Measurements from ENCODE around the gene DCPS. TPM values are rescaled to one million over a fixed set of nuclear protein-coding genes. Genes with fewer than 3 reads are reported as not detected.
"Not testable (repeated sequence)": the region's sequence is repeated elsewhere in the genome, so short reads cannot be mapped to it uniquely, and the experiment has no call there.

Gene DCPS
- total RNA-seq, 2 experiments from 2014 or later: 21.8 to 22.5 TPM

DNA sequence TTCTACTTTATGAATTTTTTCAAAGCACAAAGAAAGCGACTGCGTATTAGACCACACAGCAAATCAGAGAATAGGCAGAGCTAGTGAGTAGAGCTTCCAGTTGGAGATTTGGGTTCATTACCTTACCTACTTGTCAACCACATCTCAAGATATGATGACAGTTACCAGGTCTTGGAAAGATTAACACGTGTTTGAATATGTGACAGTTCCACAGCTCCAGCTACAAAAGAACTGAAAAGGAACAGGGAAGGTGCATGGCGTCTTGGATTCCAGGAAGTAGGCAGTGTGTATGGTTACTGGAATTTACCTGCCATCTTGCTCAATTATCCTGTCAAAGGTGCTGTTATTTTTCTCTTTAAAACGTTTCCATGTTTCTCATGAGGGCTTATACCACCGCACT is 15.6 kb upstream of the DCPS start:
- ChIA-PET CTCF (interaction anchor here (0.7 kb wide), 1 partner anchor 22 kb away, joined by 3 read pairs; no protein-coding TSS in a partner anchor), POLR2A (no interaction called here)
- DNase-seq (no peak), ATAC-seq (no peak)
- Mint-ChIP-seq H3K27me3 (ENCODE audit: low read depth) (no peaks in the 10 kb centered on the region), H3K4me3 (no peak overlapping the region), H3K4me1 (ENCODE audit: low read depth) (peaks cover 21% of the 10 kb centered on the region), H3K36me3 (ENCODE audit: low read depth) (peaks cover 36% of the 10 kb centered on the region), H3K27ac (no peak overlapping the region), H3K9me3 (ENCODE audit: insufficient read depth) (no peaks in the 10 kb centered on the region)

DNA sequence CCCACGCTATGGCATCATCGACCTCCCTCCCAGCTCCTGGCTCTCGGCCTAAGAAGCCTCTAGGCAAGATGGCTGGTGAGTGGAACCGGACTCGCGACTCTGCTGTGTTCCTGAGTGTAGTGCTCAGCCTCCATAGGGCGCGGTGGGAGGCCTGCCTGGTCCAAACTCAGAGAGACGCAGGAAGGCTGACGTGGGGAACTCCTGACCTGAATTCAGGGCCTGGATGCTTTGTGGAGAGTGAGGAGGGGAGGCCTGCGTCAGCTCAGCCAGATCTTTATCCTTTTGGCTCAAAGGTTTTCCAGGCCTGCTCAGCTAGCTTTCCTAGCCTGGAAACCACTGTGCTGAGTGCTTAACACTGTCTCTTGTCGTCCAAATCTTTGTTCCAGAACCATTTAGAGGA is 13.0 kb upstream of the DCPS start:
- ChIA-PET CTCF (interaction anchor here (0.9 to 1.4 kb wide), 2 partner anchors 22 to 190 kb away, joined by 3 to 5 read pairs; partner anchors contain the start of genes FOXRED1 and SRPRA), POLR2A (interaction anchor here (1.7 kb wide), 1 partner anchor 13 kb away, joined by 7 read pairs; the partner anchor contains the start of gene DCPS)
- Mint-ChIP-seq H3K27me3 (ENCODE audit: low read depth) (no peaks in the 10 kb centered on the region), H3K9me3 (ENCODE audit: insufficient read depth) (no peaks in the 10 kb centered on the region), H3K27ac (no peak overlapping the region), H3K4me3 (no peak overlapping the region), H3K4me1 (ENCODE audit: low read depth) (peaks cover 10% of the 10 kb centered on the region), H3K36me3 (ENCODE audit: low read depth) (peaks cover 47% of the 10 kb centered on the region)
- DNase-seq: no peak
- ATAC-seq: no peak

- DNase-seq: no peak
- POLR2A ChIA-PET: no interaction called here
- no peak overlapping the region for H3K4me3 Mint-ChIP-seq
- no peak overlapping the region for H3K27ac Mint-ChIP-seq
- CTCF ChIA-PET: interaction anchor here (1.2 kb wide), 1 partner anchor 10 kb away, joined by 3 read pairs; the partner anchor contains the start of gene DCPS
- no peaks in the 10 kb centered on the region for H3K27me3 Mint-ChIP-seq (ENCODE audit: low read depth)
- peaks cover 42% of the 10 kb centered on the region for H3K36me3 Mint-ChIP-seq (ENCODE audit: low read depth)
- peaks cover 5% of the 10 kb centered on the region for H3K4me1 Mint-ChIP-seq (ENCODE audit: low read depth)
- no peaks in the 10 kb centered on the region for H3K9me3 Mint-ChIP-seq (ENCODE audit: insufficient read depth)
- ATAC-seq: no peak
Observed at GRCh38 chr11:126293726-126294125, 10.1 kb upstream of the DCPS start.

GRCh38 chr11:126297004-126297403 is 6.9 kb upstream of the DCPS start:
- DNase-seq (no peak), ATAC-seq (no peak)
- Mint-ChIP-seq H3K36me3 (ENCODE audit: low read depth) (peaks cover 29% of the 10 kb centered on the region), H3K27ac (no peak overlapping the region), H3K27me3 (ENCODE audit: low read depth) (no peaks in the 10 kb centered on the region), H3K4me1 (ENCODE audit: low read depth) (peaks cover 5% of the 10 kb centered on the region), H3K9me3 (ENCODE audit: insufficient read depth) (no peaks in the 10 kb centered on the region), H3K4me3 (no peak overlapping the region)
- POLR2A ChIA-PET: no interaction called here
- CTCF ChIA-PET: interaction anchor here (0.6 to 1.1 kb wide), 2 partner anchors 14 to 16 kb away, joined by 3 read pairs; no protein-coding TSS in a partner anchor

DNA sequence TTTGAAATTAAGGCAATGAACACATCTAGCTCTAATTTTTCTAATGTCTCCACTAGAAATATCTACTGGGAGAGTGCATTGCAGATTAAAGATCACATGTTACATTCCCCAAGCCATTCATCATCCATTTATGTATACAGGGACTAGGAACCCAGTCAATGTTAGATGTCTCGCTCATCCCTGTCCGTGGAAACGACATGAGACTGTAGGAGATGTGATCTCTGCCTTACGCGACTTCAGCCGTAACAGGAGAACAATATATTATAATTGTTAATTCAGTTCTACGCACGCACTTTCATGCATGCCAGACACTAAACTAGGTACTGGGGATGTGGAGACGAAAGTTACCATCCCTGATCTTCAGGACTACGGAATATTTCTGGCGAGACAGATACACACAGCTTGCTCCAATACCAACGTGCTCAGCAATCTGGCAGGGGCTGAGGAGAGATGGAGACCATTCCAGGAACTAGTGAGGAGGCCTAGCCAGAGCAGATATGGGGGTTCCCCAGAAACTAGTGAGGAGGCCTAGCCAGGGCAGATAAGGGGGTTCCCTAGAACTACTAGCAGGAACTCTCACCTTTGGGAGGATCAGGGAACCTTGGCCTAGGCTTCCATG is 706 bp downstream of the DCPS start:
- CTCF ChIA-PET: interaction anchor here (0.6 to 9.0 kb wide), 7 partner anchors 10 to 175 kb away, joined by 3 to 80 read pairs (median 3); no protein-coding TSS in a partner anchor
- peaks cover 33% of the 10 kb centered on the region for H3K4me1 Mint-ChIP-seq (ENCODE audit: low read depth)
- H3K27ac Mint-ChIP-seq: peak overlapping the region; percentile 97
- no peaks in the 10 kb centered on the region for H3K27me3 Mint-ChIP-seq (ENCODE audit: low read depth)
- no peak for DNase-seq
- peak; percentile 3 for ATAC-seq
- peaks cover 28% of the 10 kb centered on the region for H3K36me3 Mint-ChIP-seq (ENCODE audit: low read depth)
- POLR2A ChIA-PET: interaction anchor here (0.8 to 2.4 kb wide), 12 partner anchors 12 to 735 kb away, joined by 3 to 18 read pairs (median 4); partner anchors contain the start of genes FOXRED1 and SRPRA
- no peaks in the 10 kb centered on the region for H3K9me3 Mint-ChIP-seq (ENCODE audit: insufficient read depth)
- peak overlapping the region; percentile 81 for H3K4me3 Mint-ChIP-seq

DNA sequence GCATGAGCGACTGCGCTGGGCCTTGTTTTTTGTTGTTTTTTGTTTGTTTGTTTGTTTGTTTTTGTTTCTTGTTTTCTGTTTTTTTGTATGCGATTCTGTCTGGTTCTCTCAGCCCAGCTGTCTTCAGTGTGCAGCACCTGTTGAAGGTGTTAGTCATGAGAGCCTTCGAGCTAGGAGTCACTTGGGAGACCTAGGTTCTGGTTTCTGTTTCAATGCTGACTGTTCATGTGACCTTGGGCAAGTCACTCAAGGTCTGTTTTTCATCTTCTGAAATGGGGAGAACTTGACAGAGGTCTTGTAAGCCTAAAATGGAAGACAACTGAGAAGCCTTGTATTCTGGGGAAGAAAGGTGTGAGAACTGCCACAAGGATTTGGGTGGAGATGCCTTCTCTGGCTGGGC is 1.8 kb downstream of the DCPS start:
- H3K27me3 Mint-ChIP-seq (ENCODE audit: low read depth): no peaks in the 10 kb centered on the region
- peaks cover 41% of the 10 kb centered on the region for H3K4me1 Mint-ChIP-seq (ENCODE audit: low read depth)
- DNase-seq: peak; percentile 35
- CTCF ChIA-PET: interaction anchor here (1.4 to 9.0 kb wide), 5 partner anchors 10 to 173 kb away, joined by 3 to 80 read pairs (median 14); partner anchors contain the start of gene TIRAP
- POLR2A ChIA-PET: interaction anchor here (2.4 kb wide), 1 partner anchor 13 kb away, joined by 18 read pairs; no protein-coding TSS in a partner anchor
- peak overlapping the region; percentile 71 for H3K27ac Mint-ChIP-seq
- H3K9me3 Mint-ChIP-seq (ENCODE audit: insufficient read depth): no peaks in the 10 kb centered on the region
- ATAC-seq: no peak
- H3K4me3 Mint-ChIP-seq: peak overlapping the region; percentile 56
- H3K36me3 Mint-ChIP-seq (ENCODE audit: low read depth): peaks cover 34% of the 10 kb centered on the region

- CTCF ChIA-PET: interaction anchor here (1.2 to 9.0 kb wide), 5 partner anchors 8 to 171 kb away, joined by 3 to 80 read pairs (median 14); no protein-coding TSS in a partner anchor
- POLR2A ChIA-PET: interaction anchor here (1.0 kb wide), 1 partner anchor 11 kb away, joined by 3 read pairs; no protein-coding TSS in a partner anchor
- H3K9me3 Mint-ChIP-seq (ENCODE audit: insufficient read depth): no peaks in the 10 kb centered on the region
- no peaks in the 10 kb centered on the region for H3K27me3 Mint-ChIP-seq (ENCODE audit: low read depth)
- ATAC-seq: no peak
- H3K36me3 Mint-ChIP-seq (ENCODE audit: low read depth): peaks cover 43% of the 10 kb centered on the region
- H3K4me3 Mint-ChIP-seq: no peak overlapping the region
- peak; percentile 50 for DNase-seq
- peaks cover 43% of the 10 kb centered on the region for H3K4me1 Mint-ChIP-seq (ENCODE audit: low read depth)
- H3K27ac Mint-ChIP-seq: no peak overlapping the region
Observed at GRCh38 chr11:126307706-126308105, 3.8 kb downstream of the DCPS start.

- ATAC-seq (no peak), DNase-seq (no peak)
- Mint-ChIP-seq H3K4me3 (no peak overlapping the region), H3K27ac (no peak overlapping the region), H3K9me3 (ENCODE audit: insufficient read depth) (no peaks in the 10 kb centered on the region), H3K27me3 (ENCODE audit: low read depth) (no peaks in the 10 kb centered on the region), H3K4me1 (ENCODE audit: low read depth) (peaks cover 40% of the 10 kb centered on the region), H3K36me3 (ENCODE audit: low read depth) (peaks cover 45% of the 10 kb centered on the region)
- CTCF ChIA-PET: interaction anchor here (1.2 to 9.0 kb wide), 5 partner anchors 8 to 171 kb away, joined by 3 to 80 read pairs (median 14); no protein-coding TSS in a partner anchor
- POLR2A ChIA-PET: interaction anchor here (1.0 kb wide), 1 partner anchor 10 kb away, joined by 3 read pairs; no protein-coding TSS in a partner anchor
Observed at GRCh38 chr11:126308271-126308671, 4.4 kb downstream of the DCPS start.

DNA sequence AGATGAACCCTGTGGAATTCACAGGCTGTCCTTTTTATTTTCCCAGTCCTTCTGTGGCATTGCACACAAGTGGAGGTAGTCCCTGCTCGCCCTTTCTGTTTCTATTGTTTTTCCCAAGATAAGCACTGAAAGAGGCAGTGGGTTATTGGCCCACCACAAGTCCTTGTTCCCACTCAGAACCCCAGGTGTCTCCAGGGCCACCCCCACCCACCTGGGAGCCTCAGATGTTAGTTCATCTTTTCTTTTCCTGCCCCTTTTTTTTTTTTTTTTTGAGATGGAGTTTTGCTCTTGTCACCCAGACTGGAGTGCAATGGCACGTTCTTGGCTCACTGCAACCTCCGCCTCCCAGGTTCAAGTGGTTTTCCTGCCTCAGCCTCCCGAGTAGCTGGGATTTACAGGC is 4.9 kb downstream of the DCPS start:
- H3K9me3 Mint-ChIP-seq (ENCODE audit: insufficient read depth); ATAC-seq; POLR2A ChIA-PET; H3K4me3 Mint-ChIP-seq; H3K27me3 Mint-ChIP-seq (ENCODE audit: low read depth); H3K27ac Mint-ChIP-seq; DNase-seq: not testable (repeated sequence)
- Mint-ChIP-seq H3K36me3 (ENCODE audit: low read depth) (peaks cover 44% of the 10 kb centered on the region), H3K4me1 (ENCODE audit: low read depth) (peaks cover 37% of the 10 kb centered on the region)
- CTCF ChIA-PET: interaction anchor here (2.0 to 9.0 kb wide), 4 partner anchors 10 to 170 kb away, joined by 4 to 80 read pairs (median 27); no protein-coding TSS in a partner anchor

DNA sequence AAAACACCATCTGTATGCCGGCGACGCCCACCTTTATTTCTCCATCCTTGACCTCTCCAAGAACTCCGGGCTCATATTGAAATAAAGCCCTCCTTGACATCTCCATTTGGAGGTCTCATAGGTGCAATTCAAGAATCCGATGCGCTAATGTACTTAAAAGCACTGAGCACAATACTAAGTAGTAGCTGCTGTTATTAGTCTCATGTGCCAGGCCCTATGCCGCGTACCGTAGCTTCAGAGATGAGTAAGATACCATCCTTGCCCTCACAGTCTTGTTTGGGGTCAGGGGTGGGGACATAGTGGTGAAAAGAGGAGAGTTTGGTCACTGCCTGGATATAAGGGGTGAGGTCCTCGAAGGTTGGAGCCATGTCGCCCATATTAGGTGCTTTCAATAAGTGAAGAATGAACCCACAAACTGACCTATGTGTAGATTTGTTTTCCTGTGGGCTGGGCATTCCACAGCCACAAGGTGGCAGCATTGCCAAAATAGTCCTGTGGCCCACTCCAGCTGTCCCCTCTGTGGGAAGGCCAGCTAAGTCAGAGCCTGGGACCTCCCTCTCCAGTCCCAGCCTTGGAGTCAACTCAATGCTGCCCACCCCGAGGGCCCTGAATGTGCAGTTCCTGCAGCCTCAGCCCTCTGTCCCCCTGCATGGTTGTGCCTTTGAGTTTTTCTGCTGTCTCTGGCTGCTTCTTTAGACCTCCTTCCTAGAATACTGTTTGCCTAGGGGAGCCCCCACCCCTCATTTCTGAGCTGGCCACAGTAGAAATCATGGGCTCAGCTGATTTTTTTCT is 6.5 kb downstream of the DCPS start:
- DNase-seq (peak; percentile 70), ATAC-seq (peak; percentile 84)
- H3K27me3 Mint-ChIP-seq (ENCODE audit: low read depth): no peaks in the 10 kb centered on the region
- H3K4me1 Mint-ChIP-seq (ENCODE audit: low read depth): peaks cover 31% of the 10 kb centered on the region
- H3K4me3 Mint-ChIP-seq: no peak overlapping the region
- CTCF ChIA-PET: interaction anchor here (0.6 to 9.0 kb wide), 26 partner anchors 8 to 173 kb away, joined by 3 to 80 read pairs (median 4); partner anchors contain the start of gene ST3GAL4
- no peak overlapping the region for H3K27ac Mint-ChIP-seq
- H3K9me3 Mint-ChIP-seq (ENCODE audit: insufficient read depth): no peaks in the 10 kb centered on the region
- POLR2A ChIA-PET: no interaction called here
- peaks cover 46% of the 10 kb centered on the region for H3K36me3 Mint-ChIP-seq (ENCODE audit: low read depth)

GRCh38 chr11:126310992-126311310 is 7.1 kb downstream of the DCPS start:
- no peak overlapping the region for H3K27ac Mint-ChIP-seq

More at GRCh38 chr11:126310992-126311310, 7.1 kb downstream of the DCPS start:
- ATAC-seq (no peak), DNase-seq (no peak)
- H3K4me3 Mint-ChIP-seq: no peak overlapping the region
- POLR2A ChIA-PET: interaction anchor here (0.7 kb wide), 1 partner anchor 12 kb away, joined by 3 read pairs; no protein-coding TSS in a partner anchor
- H3K27me3 Mint-ChIP-seq (ENCODE audit: low read depth): no peaks in the 10 kb centered on the region
- H3K36me3 Mint-ChIP-seq (ENCODE audit: low read depth): peaks cover 47% of the 10 kb centered on the region
- H3K9me3 Mint-ChIP-seq (ENCODE audit: insufficient read depth): peaks cover under 1% of the 10 kb centered on the region
- H3K4me1 Mint-ChIP-seq (ENCODE audit: low read depth): peaks cover 28% of the 10 kb centered on the region
- CTCF ChIA-PET: interaction anchor here (0.7 to 9.0 kb wide), 23 partner anchors 8 to 172 kb away, joined by 3 to 80 read pairs (median 5); partner anchors contain the start of gene ST3GAL4
